Suprapubic skin (tissue), 4 donors: ENCODE results near the gene OLFM1. TPM values are rescaled to one million over a fixed set of nuclear protein-coding genes. Genes with fewer than 3 reads are reported as not detected.
"Not testable (repeated sequence)": the region's sequence is repeated elsewhere in the genome, so short reads cannot be mapped to it uniquely, and the experiment has no call there.

Experiments used
- DNase-seq, 2 donors: peaks; one replicate each; pipeline ENCODE4 v3.0.0-alpha.2; 2019; ENCODE audit warnings: low spot score in 2 of 2
- H3K27ac ChIP-seq: fragments of 200-600 bp; sonication (generic); one replicate; pipeline ENCODE4 v1.5.1; 2019
- H3K27me3 ChIP-seq: fragments of 200-600 bp; sonication (generic); one replicate; pipeline ENCODE4 v1.5.1; 2019
- H3K36me3 ChIP-seq: fragments of 200-600 bp; sonication (generic); one replicate; pipeline ENCODE4 v1.5.1; 2019
- H3K4me1 ChIP-seq: fragments of 200-600 bp; sonication (generic); one replicate; pipeline ENCODE4 v1.5.1; 2019
- H3K4me3 ChIP-seq: fragments of 200-600 bp; sonication (generic); one replicate; pipeline ENCODE4 v1.5.1; 2019; ENCODE audit warnings: mild to moderate bottlenecking
- H3K9me3 ChIP-seq: fragments of 200-600 bp; sonication (generic); one replicate; pipeline ENCODE4 v1.5.1; 2019
- CTCF ChIP-seq, 2 donors: fragments of 200-600 bp in 1 of 2; fragments of 450-650 bp in 1 of 2; sonication (generic) in 1 of 2; IDR thresholded peaks; one replicate each; pipeline ENCODE4 v1.5.1; 2016 to 2019; ENCODE audit warnings: antibody characterized with exemption in 2 of 2, mild to moderate bottlenecking in 1 of 2, moderate library complexity in 1 of 2
- EP300 ChIP-seq: sonication (generic); formaldehyde crosslinking; IDR thresholded peaks from one replicate; pipeline ENCODE4 v1.6.1; 2017; ENCODE audit warnings: antibody characterized with exemption
- POLR2A ChIP-seq, 2 donors: fragments of 450-650 bp; IDR thresholded peaks; one replicate each; pipeline ENCODE4 v1.6.1; 2017; ENCODE audit warnings: antibody characterized with exemption in 2 of 2, mild to moderate bottlenecking in 2 of 2, moderate library complexity in 2 of 2
- POLR2AphosphoS5 ChIP-seq, 3 donors: sonication (generic); formaldehyde crosslinking; IDR thresholded peaks; one replicate each; pipeline ENCODE4 v1.6.1; 2017; ENCODE audit warnings: antibody characterized with exemption in 3 of 3
- WGBS: methylation state at CpG from one replicate; pipeline ENCODE4 v1.1.5; 2018; 5-methylcytosine and 5-hydroxymethylcytosine counted together
- total RNA-seq, 4 donors: library from RNA; depleted of rRNA; stranded (reverse); fragments of >200 nt; gene quantifications; one replicate each; pipeline ENCODE4 v1.1.0, GENCODE V29; 2016

OLFM1 gene
- total RNA-seq, 4 donors from 2014 or later = 4.0 to 15.4 (median 11.7) TPM

DNA sequence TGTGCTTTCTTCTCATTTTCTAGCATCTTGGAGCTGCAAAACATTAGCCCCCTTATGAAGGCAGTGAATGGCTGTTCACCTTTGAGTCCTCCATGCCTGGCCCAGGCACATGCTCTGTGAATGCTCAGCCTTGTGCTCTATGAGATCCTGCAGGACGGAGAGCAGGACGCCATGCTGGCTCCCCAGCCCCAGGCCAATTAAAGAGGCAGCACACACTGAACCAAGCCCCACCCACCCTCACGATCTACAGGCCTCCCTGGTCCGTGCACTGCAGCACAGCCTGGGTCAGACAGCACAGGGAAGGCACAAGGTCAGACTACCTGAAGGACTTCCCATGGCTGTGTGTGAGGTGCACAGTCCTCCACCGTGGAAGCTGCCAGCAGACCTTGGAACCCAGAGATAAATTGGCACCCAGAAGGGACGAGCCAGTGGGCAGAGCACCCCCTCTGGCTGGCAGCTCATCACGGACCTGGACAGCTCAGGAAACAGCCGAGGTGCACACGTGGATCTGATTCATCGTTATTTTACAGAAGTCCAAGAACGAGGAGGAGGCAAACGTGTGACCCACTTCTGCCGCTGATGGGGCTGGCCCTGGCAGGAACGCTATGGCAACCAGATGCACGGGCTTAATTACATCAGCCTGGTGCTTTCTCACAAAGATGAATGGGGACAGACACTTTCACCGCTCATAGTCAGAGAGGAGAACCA lies 59.5 kb downstream of the OLFM1 start:
- Histone ChIP-seq H3K36me3 (no peaks in the 10 kb centered on the region), H3K27ac (no peak overlapping the region), H3K4me1 (peaks cover 9% of the 10 kb centered on the region), H3K9me3 (no peaks in the 10 kb centered on the region), H3K4me3 (no peak overlapping the region), H3K27me3 (peaks cover 67% of the 10 kb centered on the region)
- 57% methylated on average over 3 of the region's 16 CpGs for WGBS
- TF ChIP-seq POLR2A (IDR thresholded peaks at IDR 0.05) (no peak), POLR2AphosphoS5 (IDR thresholded peaks at IDR 0.05) (no peak), CTCF (IDR thresholded peaks at IDR 0.05) (no peak), EP300 (no peak)
- DNase-seq = no peak

- no peaks in the 10 kb centered on the region for H3K36me3 ChIP-seq
- H3K4me1 ChIP-seq = peaks cover 14% of the 10 kb centered on the region
- DNase-seq = no peak
- no peak for TF ChIP-seq CTCF (IDR thresholded peaks at IDR 0.05)
- no peak for TF ChIP-seq EP300
- TF ChIP-seq POLR2AphosphoS5 (IDR thresholded peaks at IDR 0.05) = no peak
- 65% methylated on average over 5 of the region's 12 CpGs for WGBS
- H3K27me3 ChIP-seq = peaks cover 67% of the 10 kb centered on the region
- H3K27ac ChIP-seq = no peak overlapping the region
- H3K9me3 ChIP-seq = no peaks in the 10 kb centered on the region
- H3K4me3 ChIP-seq = no peak overlapping the region
These were observed 60.0 kb downstream of the OLFM1 start for GRCh38 chr9:135147474-135147805.

GRCh38 chr9:135147938-135148337 lies 60.5 kb downstream of the OLFM1 start:
- Histone ChIP-seq H3K9me3 (no peaks in the 10 kb centered on the region), H3K4me3 (no peak overlapping the region), H3K36me3 (no peaks in the 10 kb centered on the region), H3K27ac (no peak overlapping the region), H3K27me3 (peaks cover 70% of the 10 kb centered on the region), H3K4me1 (peaks cover 18% of the 10 kb centered on the region)
- DNase-seq = no peak
- TF ChIP-seq CTCF (IDR thresholded peaks at IDR 0.05) (no peak), POLR2AphosphoS5 (IDR thresholded peaks at IDR 0.05) (no peak), EP300 (no peak), POLR2A (IDR thresholded peaks at IDR 0.05) (no peak)
- no CpG with 5 or more reads among the region's 9 CpGs for WGBS

- TF ChIP-seq CTCF (IDR thresholded peaks at IDR 0.05) (no peak), EP300 (no peak), POLR2A (IDR thresholded peaks at IDR 0.05) (no peak), POLR2AphosphoS5 (IDR thresholded peaks at IDR 0.05) (no peak)
- H3K27me3 ChIP-seq = peaks cover 72% of the 10 kb centered on the region
- no peak overlapping the region for H3K27ac ChIP-seq
- H3K9me3 ChIP-seq = no peaks in the 10 kb centered on the region
- no peaks in the 10 kb centered on the region for H3K36me3 ChIP-seq
- DNase-seq = no peak
- 91% methylated on average over 7 of the region's 7 CpGs for WGBS
- no peak overlapping the region for H3K4me3 ChIP-seq
- H3K4me1 ChIP-seq = peaks cover 18% of the 10 kb centered on the region
These were observed 60.9 kb downstream of the OLFM1 start for GRCh38 chr9:135148386-135148785.

DNA sequence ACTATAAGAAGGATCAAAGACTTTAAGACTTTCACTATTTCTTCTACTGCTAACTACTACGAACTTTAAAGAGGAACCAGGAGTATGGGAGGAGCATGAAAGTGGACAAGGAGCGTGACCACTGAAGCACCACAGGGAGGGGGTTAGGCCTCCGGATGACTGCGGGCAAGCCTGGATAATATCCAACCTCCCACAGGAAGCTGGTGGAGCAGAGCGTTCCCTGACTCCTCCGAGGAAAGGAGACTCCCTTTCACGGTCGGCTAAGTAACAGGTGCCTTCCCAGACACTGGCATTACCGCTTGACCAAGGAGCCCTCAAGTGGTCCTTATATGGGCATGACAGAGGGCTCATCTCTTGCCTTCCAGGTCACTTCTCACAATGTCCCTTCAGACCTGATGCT lies 62.4 kb downstream of the OLFM1 start:
- Histone ChIP-seq H3K27me3 (peaks cover 61% of the 10 kb centered on the region), H3K4me1 (peaks cover 12% of the 10 kb centered on the region)
- not testable (repeated sequence) for H3K9me3 ChIP-seq, H3K36me3 ChIP-seq, H3K4me3 ChIP-seq, DNase-seq, H3K27ac ChIP-seq
- 83% methylated on average over 9 of the region's 9 CpGs for WGBS

GRCh38 chr9:135150981-135151380 lies 63.5 kb downstream of the OLFM1 start:
- peaks cover 58% of the 10 kb centered on the region for H3K27me3 ChIP-seq
- H3K9me3 ChIP-seq = no peaks in the 10 kb centered on the region
- WGBS = 80% methylated on average over 8 of the region's 11 CpGs
- H3K4me3 ChIP-seq = no peak overlapping the region
- peaks cover 9% of the 10 kb centered on the region for H3K4me1 ChIP-seq
- DNase-seq = no peak
- no peaks in the 10 kb centered on the region for H3K36me3 ChIP-seq
- TF ChIP-seq EP300 (no peak), CTCF (IDR thresholded peaks at IDR 0.05) (no peak), POLR2AphosphoS5 (IDR thresholded peaks at IDR 0.05) (no peak), POLR2A (IDR thresholded peaks at IDR 0.05) (no peak)
- no peak overlapping the region for H3K27ac ChIP-seq
